ENCODE measurements around the gene BMERB1.

Gene BMERB1

GRCh38 chr16:15636392-15636873, 202.0 kb downstream of the BMERB1 start:
- TF ChIP-seq CTCF (IDR thresholded peaks at IDR 0.05; ENCODE audit: low read depth, low read length), result no peak

More at GRCh38 chr16:15636392-15636873, 202.0 kb downstream of the BMERB1 start:
- no peak overlapping the region for H3K4me3 ChIP-seq (ENCODE audit: low read depth, low read length)
